GM19035 (cell line): Measurements from ENCODE around the gene LMNTD1.
"Not testable (repeated sequence)": the region's sequence is repeated elsewhere in the genome, so short reads cannot be mapped to it uniquely, and the experiment has no call there.

Experiments
- ATAC-seq: cut with Tn5 transposase; IDR thresholded peaks from one replicate; pipeline ENCODE4 v1.9.1; 2021; ENCODE audit not compliant: unreplicated experiment

The LMNTD1 gene

GRCh38 chr12:25433581-25434325, 119.3 kb downstream of the LMNTD1 start:
- no peak for ATAC-seq

- no peak for ATAC-seq
Observed at GRCh38 chr12:25433024-25433423, 120.1 kb downstream of the LMNTD1 start.

- ATAC-seq, result no peak
Observed at GRCh38 chr12:25427337-25428249, 125.5 kb downstream of the LMNTD1 start.

GRCh38 chr12:25426821-25427220, 126.3 kb downstream of the LMNTD1 start:
- not testable (repeated sequence) for ATAC-seq
